HG03108 (cell line): Measurements from ENCODE around the gene ATOH8.

ENCODE experiments used
- ATAC-seq: cut with Tn5 transposase; IDR thresholded peaks from one replicate; pipeline ENCODE4 v1.9.1; 2021; ENCODE audit warnings: moderate library complexity; ENCODE audit not compliant: unreplicated experiment

ATOH8 gene

GRCh38 chr2:85718009-85718391, 35.8 kb upstream of the ATOH8 start:
- ATAC-seq = no peak

DNA sequence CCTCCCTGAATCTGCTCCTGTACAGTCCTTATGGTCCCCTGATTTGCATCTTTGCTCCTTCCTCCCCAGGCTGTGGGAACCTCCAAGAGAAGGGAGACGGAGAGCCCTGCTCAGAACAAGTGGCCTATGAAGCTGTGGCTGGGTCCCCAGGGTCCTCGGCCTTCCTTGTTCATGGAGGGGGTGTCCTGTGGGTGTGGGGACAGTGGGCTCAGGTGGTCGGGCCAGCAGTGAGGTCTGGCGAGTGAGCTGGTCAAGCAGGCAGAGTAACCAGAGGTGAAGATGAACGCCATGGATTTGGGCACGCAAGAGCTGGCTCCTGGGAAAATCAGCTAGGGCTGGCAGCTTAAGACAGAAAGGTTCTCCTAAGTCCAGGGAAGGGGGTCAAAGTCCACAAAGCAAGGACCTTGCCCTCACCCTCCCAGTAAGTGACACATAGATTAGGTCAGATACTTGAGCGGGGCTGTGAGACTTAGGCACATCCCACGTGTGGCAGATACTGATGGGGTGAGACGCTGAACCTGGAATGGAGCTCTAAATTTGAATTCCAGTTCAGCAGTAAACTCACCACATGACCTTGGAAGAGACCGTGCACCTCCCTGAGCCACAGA, 34.8 kb upstream of the ATOH8 start:
- no peak for ATAC-seq

GRCh38 chr2:85719609-85720240, 34.1 kb upstream of the ATOH8 start:
- ATAC-seq = no peak

DNA sequence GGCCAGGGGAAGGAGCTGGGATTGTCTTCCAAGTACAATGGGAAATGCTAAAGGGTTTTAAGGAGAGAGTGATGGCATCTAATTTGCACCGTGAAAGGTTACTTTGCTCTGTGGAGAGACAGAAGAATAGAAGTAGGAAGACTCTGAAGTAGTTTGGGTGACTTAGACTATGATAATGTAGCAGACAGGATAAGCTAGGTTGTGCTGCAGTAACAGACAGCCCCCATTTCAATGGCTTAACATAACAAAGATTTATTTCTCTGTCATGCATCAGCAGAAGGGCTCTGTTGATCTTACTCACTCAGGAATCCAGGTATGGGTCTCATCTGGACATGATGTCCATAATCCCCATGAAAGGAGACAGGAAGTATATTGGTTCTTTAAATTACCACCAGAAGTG, 33.3 kb upstream of the ATOH8 start:
- no peak for ATAC-seq

GRCh38 chr2:85721641-85722040, 32.1 kb upstream of the ATOH8 start:
- ATAC-seq = no peak

DNA sequence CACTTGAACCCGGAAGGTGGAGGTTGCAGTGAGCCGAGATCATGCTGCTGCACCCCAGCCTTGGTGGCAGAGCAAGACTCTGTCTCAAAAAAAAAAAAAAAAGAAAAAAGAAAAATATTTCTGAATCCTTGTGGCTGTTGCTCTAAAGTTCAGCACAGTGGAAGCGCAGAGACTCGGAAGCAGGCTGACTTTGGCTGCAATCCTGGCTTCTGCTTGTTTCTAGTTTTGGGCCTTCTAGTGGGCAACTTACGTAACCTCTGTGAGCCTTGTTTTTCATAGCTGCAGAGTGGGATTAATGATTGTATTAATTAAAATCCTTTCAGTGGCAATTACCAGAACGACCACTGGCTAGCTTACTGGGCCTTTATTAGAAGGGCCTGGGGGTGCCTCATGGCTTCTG, 31.3 kb upstream of the ATOH8 start:
- no peak for ATAC-seq

DNA sequence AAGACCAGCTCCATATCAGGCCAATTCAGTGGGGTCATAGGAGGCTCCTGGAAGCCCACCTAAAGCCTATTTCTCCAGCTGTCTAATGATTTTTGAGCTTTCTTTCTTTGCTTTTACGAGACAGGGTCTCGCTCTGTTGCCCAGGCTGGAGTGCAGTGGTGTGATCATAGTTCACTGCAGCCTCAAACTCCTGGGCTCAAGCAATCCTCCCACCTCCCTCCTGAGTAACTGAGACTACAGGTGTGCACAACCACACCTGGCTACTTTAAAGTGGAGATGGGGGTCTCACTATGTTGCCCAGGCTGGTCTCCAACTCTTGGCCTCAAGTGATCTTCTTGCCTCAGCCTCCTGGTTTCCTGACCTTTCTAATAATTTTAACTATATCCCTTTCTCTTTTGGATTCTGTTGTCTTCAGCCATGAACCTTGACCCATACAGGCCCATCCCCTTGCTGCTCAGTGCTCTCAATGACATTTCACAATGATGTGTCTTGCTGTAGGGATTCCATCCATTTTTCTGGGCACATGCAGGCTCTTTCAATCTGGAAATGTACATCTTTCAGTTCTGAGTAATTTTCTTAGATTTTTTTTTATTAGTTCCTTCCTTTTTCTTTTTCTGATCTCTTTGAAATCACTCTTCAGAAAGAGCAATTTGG, 30.0 kb upstream of the ATOH8 start:
- no peak for ATAC-seq

GRCh38 chr2:85724731-85725181, 29.0 kb upstream of the ATOH8 start:
- ATAC-seq = no peak

- ATAC-seq = no peak
These were observed 28.3 kb upstream of the ATOH8 start for GRCh38 chr2:85725451-85725850.

GRCh38 chr2:85727798-85728197, 26.0 kb upstream of the ATOH8 start:
- no peak for ATAC-seq

DNA sequence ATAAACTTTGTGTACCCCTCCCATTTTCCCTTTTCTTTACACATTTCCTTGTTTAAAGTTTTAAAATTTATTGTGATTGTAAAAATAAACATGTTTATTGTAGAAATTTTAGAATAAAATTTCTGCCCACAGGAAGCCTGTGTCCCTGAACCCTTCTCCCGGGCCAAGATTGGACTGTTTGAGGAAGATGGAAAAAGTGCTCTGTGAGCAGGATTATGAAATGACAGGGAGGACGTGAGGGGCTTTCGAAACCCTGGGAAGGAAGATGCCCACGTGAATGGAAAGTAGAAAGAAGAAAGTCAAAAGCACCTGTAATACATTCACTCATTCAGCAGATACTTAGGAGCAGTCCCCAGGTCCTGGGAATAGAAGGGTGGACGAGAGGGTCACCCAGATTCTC, 25.4 kb upstream of the ATOH8 start:
- ATAC-seq = no peak

- ATAC-seq = peak; percentile 67
These were observed 24.6 kb upstream of the ATOH8 start for GRCh38 chr2:85728883-85729824.

DNA sequence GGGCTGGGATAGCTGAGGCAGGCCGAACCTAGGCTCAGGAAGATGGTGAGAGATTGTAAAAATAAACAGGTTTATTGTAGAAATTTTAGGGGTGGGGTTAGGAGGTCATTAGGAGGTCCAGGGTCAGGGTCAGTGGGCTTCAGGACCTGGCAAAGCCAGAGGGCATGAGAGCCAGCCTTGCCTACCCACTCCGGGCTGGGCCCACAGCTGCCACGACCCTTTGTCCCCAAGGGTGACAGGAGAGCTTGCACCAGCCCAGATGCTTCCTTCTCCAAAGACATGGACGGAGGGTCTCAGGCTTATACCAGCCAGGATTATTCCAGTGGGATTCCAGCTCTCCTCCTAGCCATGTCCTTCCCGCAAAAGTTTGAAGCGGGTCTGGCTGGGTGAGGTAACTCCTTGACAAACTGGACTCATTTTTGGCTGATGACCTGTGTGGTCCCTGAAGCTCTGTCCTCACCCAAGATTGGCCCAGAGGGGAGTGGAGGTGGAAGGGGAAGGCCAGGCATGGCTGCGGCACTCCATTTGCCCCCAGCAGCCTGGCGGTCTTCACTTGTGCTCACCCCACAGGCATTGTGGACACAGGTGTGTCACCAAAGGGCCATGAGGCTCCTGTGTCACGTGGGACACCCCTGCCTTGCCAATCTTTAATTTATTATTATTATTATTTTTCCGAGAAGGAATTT, 23.8 kb upstream of the ATOH8 start:
- ATAC-seq = no peak

DNA sequence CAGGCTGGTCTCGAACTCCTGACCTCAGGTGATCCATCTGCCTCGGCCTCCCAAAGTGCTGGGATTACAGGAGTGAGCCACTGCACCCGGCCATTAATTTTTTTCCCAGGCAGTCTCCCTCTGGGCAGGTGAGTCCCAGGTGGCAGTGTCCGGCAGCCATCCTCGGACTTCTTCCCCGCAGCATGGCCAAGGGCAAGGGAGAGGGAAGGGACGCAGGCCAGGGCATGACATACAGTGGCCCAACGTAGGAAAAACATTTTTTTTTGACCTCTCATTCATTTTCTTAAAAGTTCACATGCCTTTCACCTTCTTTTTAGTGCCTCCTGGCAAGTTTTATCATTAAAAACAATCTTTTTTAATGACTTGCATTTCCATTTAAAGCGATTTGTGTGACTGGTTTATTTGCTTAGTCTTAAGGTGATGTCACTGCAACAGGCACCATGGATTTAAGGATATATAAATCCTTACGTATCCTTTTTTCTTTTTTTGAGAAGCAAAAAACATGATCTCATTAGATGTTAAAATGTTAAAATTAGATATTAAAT, 23.0 kb upstream of the ATOH8 start:
- ATAC-seq = no peak

GRCh38 chr2:85731606-85732005, 22.2 kb upstream of the ATOH8 start:
- no peak for ATAC-seq

DNA sequence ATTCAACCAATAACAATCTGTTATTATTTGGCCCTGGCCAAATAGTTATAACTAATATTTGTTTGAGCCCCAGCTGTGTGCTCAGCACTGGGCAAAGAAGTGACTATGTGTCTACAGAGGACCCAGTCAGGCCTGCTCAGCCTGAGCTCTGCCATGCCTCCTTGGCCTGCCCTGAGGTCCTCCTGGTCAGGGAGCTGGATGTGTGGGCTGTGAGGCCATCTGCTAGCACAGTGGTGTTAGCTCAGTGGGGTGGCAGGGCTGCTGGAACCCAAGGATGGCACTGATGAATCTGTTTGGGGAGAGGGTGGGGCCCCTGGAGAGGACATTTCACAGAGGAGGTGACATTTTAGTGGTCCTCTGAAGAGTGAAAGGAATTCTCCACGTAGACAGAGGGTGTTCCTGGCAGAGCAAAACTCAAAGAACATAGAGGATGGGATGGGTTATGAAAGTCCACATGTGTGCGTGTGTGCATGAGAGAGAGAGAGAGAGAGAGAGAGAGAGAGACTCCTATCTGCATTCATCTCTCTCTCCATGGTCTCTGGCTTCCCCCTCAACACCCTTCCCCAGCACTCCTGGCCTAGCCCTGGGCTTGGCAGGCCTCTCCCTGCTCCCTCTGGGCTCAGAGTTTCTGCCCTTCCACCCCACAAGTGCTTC, 21.2 kb upstream of the ATOH8 start:
- no peak for ATAC-seq

GRCh38 chr2:85733121-85733960, 20.4 kb upstream of the ATOH8 start:
- ATAC-seq = no peak

DNA sequence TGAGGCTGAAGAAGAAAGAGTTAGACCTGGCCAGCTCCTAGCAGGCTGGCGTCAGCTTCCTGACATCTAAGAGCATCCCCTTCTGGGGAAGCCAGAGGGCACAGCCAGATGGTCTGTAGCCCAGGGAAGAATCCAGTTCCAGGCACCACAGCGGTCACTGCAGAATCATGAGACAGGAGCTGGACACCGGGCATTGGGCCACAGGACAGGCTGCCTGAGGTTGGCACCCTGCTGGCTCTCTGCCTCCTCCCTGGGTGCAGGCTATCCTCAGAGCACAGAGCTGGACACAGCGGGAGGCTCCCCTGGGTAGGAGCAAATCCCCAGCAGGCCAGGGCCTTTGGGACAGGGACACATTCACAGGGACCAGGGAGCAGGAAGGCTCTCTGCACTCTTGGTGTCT, 19.8 kb upstream of the ATOH8 start:
- ATAC-seq = no peak

DNA sequence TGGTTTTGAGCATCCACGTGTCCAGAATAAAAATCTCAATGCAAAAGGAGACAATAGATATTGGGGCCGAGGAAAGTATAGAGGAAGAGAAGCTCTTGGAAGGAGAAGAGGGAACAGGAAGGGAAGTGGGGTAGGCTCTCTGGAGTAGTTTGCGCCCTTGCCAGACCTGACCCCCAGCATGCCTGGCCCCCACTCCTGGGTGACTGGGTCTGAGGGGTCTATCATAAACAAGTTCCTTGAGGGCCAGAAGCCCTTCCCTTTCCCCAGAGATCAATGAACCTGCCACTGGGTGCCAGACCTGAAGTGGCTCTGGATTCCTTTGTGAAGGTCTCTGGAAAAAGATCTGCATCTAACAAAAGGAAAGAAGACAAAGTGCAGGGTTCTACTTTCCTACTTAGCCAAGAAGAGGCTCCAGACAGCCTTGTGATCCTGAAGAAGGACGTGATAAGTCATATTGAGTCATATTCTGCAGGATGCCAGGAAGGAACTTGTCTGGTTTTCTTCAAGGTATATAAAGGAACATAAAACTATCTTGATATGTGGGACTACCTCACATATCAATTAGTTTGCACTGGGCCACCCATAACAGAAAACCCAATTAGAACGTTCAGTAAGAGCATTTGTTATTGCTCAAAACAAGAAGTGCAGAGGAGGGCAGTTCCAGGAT, 18.7 kb upstream of the ATOH8 start:
- ATAC-seq = no peak
